Stimulated activated CD4-positive, alpha-beta T cell treated with anti-CD3 and anti-CD28 coated beads, Interleukin-2, amount 100 ng/mL, for 48 hours (primary cell): ENCODE measurements around the gene GINS1.
A peak's percentile ranks its signal among the peaks of the same experiment; 100 is the strongest.
"Not testable (repeated sequence)": the region's sequence is repeated elsewhere in the genome, so short reads cannot be mapped to it uniquely, and the experiment has no call there.

Experiments used
- DNase-seq, 2 donors: peaks; one replicate each; pipeline ENCODE4 v3.0.0-alpha.2; 2020

Gene GINS1

DNA sequence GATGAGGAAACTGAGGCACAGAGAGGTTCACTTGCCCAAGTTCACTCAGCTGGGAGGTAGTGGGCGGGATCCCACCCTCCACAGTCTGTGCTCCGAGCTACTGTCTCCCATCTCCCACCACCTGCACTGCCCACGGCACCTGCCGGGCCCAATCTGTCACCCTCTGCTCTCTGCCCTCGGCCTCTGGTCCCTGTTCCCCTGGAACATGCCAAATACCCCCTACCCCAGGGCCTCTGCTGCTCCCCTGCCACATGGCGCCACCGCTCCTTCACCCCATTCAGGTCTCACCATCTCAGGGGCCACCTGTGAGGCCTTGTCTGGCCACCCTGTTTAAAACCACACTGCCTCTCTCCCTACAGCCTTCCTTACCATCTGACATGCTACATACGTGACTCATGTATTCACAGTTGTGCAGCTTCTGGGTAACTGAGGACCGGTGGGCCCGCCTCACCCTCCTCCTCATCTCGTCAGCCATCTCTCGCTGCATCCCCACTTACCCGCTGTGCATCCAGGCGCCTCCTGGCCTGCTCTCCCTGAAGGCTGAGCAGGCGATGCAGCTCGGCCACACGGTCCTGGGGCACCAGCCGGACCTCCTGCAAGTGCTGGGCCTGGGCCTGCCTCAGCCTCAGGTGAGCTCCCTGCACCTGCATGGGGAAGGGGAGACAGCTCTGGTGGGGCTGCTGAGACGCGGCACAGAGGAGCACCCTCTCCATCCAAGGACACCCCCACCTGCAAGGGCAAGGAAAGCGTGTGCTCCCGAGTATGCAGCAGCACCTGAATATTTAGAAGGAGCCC, 50.6 kb downstream of the GINS1 start:
- DNase-seq: no peak

DNA sequence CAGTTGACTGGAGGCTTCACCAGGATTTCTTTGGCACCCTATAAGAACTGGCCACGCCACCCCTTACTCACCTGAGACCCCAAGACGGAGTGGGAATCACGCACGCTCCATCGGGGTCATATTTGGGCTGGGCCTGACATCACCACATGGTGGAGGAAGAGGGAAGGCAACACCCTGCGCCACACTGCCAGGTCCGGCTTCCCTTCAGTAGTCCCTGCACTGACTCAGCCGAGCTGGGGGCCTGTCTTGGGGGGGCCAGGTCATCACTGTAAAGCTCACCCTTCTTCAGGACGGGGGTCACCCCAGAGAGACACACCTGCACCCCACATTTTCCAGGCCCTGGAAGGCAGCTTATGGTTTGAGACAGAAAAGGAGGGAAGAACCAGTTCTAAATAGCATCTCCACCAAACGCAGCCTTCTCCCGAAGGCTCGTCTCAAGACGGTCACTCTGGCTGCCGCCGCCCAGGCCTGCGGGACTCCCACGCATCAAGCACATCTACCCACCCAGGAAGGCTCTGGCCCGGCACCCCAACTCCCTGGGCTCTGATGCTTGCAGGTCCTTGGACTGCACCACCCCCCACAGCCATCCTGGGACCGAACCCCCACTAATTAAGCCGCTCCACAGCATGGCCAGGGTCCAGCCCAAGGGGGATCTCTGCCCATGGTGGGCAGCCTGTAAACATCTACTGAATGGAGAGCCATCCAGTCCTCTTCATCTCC, 51.8 kb downstream of the GINS1 start:
- no peak for DNase-seq

DNA sequence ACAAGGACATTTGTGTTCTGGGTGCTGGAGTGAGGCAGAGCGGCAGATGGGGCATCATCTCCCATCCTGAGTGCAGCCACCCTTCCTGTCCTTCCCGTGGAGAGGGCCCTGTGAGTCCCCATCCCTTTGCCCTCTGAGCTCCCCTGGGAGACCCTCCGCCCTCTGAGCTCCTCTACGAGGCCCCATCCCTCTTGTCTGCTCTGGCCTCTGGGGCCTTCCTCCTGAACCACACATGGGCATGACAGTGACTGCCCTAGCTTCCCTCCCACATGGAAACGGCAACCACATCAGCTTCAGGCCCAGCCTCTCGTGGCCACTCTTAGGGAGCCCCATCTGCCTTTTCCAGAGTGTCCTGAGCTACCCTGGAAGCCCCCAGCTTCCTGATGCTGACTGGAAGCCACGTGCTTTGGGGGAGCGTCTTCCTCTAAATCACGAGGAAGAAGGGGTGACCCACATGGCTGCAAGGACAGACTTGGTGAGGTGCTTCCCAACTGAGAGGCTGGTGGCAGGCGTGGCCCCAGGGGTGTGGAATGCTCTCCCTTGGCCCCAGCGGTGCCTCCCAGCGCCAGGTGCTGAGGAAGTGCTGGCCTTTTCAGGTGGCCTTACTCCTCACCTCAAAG, 52.6 kb downstream of the GINS1 start:
- no peak for DNase-seq

GRCh38 chr20:25460566-25461280, 53.2 kb downstream of the GINS1 start:
- DNase-seq: no peak

- DNase-seq: no peak
Observed at GRCh38 chr20:25461281-25461650, 53.8 kb downstream of the GINS1 start.

GRCh38 chr20:25461786-25462545, 54.5 kb downstream of the GINS1 start:
- DNase-seq: no peak

DNA sequence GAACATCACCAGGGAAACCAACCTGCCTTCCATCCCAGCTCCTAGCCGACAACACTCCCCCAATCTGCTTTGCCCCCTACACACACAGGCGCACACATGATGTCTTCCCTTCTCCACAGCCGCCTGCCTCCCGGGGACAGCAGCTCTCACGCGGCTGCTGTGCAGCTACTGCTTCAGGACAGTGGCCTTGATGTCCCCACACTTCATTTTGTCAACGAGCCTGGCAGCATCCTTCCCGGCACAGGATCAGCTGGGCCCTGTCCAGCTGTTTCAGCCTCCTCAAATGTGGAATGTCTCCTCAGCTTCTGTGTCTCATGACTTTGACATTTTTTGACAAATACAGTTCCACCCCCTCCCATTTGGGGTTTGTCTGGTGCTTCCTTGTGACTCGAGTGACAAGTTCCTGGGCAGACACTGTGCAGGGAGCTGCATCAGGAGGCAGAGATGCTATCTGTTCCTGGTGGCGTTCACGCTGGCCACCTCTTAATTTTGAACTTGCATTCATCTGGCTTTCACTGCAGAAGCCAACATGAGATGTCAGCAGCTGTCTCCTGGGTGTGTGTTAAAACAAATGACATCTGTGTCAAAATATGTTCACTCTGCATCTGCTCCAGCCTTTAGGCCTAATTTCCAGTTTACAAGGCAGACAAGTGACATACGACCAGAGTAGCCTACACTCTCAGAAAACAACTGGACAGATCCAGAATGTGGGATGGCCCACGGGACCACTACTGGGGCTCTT, 57.2 kb downstream of the GINS1 start:
- no peak for DNase-seq

DNA sequence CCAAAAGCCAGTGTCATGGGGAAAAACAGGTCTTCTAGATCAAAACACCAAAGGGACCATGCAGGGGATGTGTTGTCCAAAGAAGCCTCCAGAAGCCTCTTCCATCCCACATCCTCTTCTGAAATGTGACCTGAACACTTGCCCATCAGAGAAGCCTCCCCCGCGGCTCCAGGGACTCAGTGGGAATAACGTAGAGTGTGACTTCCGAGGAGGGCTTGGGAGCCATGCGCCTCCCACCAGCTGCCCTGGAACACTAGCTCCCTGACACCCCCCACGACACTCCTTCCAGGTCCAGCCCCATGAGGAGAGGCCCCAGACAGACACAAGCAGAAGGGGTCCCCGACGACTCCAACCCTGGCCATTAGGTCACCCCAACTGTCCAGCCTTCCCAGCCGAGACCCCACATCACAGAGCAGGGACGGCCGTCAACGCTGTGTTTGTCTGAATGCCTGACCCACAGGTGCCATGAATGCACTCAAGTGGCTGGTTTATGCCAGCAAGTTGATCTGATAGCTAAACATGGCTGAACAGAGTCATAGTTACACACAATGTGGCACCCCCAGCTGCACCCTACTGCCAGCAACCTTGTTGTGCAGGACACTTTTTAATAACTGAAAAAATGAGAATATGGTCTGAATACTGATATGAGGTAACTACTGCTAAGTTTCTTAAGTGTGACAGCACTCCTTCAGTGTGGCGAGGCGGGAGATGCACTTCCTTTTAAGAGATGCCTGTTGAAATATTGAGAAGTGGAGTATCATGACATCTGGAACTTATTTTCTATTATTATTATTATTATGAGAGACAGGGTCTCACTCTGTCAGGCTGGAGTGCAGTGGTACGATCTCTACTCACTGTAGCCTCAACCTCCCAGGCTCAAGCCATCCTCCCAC, 58.0 kb downstream of the GINS1 start:
- DNase-seq: no peak

- DNase-seq: no peak
Observed at GRCh38 chr20:25466846-25467245, 59.4 kb downstream of the GINS1 start.

DNA sequence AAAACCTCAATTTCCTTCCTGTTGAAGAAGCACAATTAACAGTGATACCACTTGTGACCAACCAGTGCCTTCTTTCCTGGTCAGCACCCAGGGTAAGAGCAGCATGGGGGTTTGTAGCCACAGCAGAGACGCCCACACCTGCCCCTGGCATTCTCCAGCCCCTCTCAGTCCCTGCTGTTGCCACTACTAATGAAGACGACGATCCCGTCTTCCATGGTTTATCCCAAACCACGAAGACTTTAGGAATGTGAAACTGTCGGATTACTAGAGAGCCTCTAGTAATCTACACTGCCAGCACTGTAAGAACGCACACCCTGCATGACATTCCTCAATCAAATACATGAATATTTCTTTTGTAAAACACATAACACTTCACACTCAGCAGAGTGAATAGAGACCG, 60.0 kb downstream of the GINS1 start:
- DNase-seq: no peak

GRCh38 chr20:25468126-25469075, 60.9 kb downstream of the GINS1 start:
- DNase-seq: no peak

- DNase-seq: no peak
Observed at GRCh38 chr20:25469558-25469957, 62.1 kb downstream of the GINS1 start.

DNA sequence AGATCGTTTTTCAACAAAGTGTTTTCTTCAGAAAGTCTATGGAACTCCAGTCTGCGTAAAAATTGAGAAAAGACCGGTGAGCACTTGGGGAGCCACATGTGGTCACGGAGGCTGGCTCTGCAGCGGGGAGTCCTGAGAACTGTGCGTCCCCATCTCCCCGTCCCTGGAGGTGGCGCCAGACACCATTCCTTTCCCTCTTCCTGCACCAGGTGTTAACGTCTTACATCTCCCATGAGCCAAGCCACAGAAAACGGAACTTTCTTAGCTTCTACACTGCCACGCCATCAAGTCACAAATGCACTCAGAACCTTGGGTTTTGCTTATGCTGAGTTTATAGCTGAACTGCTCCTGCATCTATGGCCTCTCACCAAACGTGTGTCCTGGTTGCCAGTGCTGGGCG, 62.6 kb downstream of the GINS1 start:
- DNase-seq: peak; percentile 12 to 27

DNA sequence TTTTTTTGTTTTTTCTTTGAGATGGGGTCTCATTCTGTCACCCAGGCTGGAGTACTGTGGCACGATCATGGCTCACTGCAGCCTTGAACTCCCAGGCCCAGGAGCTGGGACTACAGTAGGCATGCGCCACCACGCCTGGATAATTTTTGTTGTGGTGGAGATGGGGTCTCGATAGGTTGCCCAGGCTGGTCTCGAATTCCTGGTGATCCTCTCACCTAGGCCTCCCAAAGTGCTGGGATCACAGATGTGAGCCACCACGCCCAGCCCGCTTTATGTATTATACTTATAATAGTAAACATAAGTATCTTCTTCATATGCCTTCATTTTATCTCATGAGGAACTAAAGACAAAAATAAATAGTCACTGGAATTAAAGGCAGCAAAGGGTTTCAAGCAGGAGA, 63.5 kb downstream of the GINS1 start:
- no peak for DNase-seq

DNA sequence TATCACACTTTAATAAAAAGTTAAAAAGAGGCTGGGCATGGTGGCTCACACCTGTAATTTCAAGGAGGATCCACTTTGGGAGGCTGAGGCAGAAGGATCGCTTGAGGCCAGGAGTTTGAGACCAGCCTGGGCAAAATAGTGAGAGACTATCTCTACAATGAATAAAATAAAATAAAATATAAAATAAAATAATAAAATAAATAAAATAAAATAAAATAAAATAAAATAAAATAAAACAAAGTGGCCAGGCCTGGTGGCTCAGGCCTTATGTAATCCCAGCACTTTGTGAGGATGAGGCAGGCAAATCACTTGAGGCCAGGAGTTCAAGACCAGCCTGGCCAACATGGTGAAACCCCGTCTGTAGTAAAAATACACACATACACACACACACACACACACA, 65.8 kb downstream of the GINS1 start:
- not testable (repeated sequence) for DNase-seq

- no peak for DNase-seq
Observed at GRCh38 chr20:25476106-25477013, 68.9 kb downstream of the GINS1 start.

DNA sequence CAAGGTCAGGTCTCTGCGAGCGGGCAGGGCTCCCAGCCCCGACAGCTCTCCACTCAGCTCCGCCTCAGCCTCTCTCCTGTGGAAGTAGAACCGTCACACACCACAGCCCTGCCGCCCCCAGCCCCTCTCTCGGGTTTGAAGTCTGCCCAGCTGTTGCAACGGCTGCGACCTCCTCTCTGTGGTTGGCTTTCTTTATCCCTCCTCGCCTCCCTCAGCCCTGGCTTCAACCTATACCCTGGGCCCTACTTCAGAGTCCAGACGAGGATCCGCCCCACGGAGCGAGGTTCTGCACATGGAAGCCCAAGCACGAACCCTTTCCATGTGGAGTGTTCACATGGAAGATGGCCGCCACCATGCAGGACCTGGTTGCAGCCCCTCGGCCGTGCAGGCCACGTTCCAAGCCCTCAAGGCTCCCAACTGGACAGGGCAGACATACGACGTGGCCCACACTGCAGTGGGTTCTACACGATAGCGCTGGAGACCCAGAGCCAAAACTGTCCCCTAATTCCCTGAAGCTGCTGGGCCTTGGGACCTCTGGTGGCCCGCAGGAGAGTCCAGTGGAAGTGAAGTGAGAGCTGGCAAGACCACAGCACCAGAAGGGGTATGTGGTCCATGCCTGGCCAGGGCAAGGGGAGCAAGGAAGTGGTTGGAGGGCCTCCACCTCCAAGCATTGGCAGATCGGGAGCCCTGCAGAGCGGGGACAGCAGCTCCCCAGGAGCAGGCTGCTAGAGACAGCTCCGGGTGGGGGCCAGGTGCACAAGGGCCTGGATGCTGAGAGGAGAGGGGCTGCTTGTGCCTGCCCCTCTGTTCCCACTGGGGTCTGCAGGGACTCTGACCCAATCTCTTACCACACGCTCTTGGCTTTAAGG, 69.8 kb downstream of the GINS1 start:
- no peak for DNase-seq
